ENCODE measurements around the gene PITX3.

The PITX3 gene

DNA sequence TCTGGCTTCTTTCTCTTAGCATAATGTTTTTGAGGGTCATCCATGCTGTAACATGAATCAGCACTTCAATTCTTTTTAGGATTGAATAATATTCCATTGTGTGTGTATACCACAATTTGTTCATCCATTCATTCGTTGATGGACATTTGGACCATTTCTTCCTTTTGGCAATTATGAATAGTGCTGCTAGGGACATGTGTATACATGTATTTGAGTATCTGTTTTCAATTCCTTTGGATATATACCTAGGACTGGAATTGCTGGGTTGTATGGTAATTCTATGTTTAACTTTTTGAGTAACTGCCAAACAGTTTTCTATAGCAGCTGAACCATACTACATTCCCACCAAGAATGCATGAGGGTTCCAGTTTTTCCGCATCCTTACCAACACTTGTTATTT, 43.2 kb upstream of the PITX3 start:
- no peak overlapping the region for H3K9ac ChIP-seq (ENCODE audit: insufficient read length, low read depth)
- peaks cover 11% of the 10 kb centered on the region for H3K36me3 ChIP-seq (ENCODE audit: insufficient read depth, insufficient read length, low read length)
- no peak for TF ChIP-seq SUZ12 (IDR thresholded peaks at IDR 0.05; ENCODE audit: extremely low read depth, insufficient read depth, insufficient read length)
- DNase-seq (ENCODE audit: low read depth, low spot score), result no peak
- H3K9me3 ChIP-seq (ENCODE audit: insufficient read depth, low read length), result no peaks in the 10 kb centered on the region
- no peaks in the 10 kb centered on the region for H3K27me3 ChIP-seq (ENCODE audit: insufficient read depth, insufficient read length)
- no peak overlapping the region for H3K4me3 ChIP-seq (ENCODE audit: insufficient read length, low read depth)
- no peaks in the 10 kb centered on the region for H3K4me1 ChIP-seq (ENCODE audit: insufficient read depth, insufficient read length)

DNA sequence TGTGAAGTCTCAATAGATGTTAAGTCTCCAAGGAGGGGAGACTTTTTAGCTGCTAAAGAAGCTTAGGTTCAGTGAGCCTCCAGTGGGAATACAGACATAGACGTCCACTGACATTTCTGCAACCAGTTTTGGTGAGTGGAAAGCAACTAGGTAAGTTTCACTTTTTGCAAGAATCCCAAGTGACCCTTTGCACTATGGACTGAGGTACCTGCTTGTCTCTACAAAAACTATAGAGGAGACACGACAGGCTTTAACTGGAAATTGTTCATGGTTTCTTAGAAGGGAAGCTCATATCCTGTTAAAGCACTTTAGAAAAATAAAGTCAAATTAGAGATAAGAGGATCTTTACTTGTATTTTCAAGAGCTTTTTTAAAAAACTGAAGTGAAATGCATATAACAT, 42.6 kb upstream of the PITX3 start:
- no peaks in the 10 kb centered on the region for H3K9me3 ChIP-seq (ENCODE audit: insufficient read depth, low read length)
- no peaks in the 10 kb centered on the region for H3K27me3 ChIP-seq (ENCODE audit: insufficient read depth, insufficient read length)
- H3K36me3 ChIP-seq (ENCODE audit: insufficient read depth, insufficient read length, low read length), result peaks cover 11% of the 10 kb centered on the region
- no peak overlapping the region for H3K4me3 ChIP-seq (ENCODE audit: insufficient read length, low read depth)
- H3K4me1 ChIP-seq (ENCODE audit: insufficient read depth, insufficient read length), result no peaks in the 10 kb centered on the region
- H3K9ac ChIP-seq (ENCODE audit: insufficient read length, low read depth), result no peak overlapping the region
- no peak for TF ChIP-seq ZNF274 (IDR thresholded peaks at IDR 0.05; ENCODE audit: low read depth, low read length)
- no peak for TF ChIP-seq YY1 (IDR thresholded peaks at IDR 0.05; ENCODE audit: insufficient read depth, insufficient read length)
- TF ChIP-seq SUZ12 (IDR thresholded peaks at IDR 0.05; ENCODE audit: extremely low read depth, insufficient read depth, insufficient read length), result no peak
- no peak for DNase-seq (ENCODE audit: low read depth, low spot score)

DNA sequence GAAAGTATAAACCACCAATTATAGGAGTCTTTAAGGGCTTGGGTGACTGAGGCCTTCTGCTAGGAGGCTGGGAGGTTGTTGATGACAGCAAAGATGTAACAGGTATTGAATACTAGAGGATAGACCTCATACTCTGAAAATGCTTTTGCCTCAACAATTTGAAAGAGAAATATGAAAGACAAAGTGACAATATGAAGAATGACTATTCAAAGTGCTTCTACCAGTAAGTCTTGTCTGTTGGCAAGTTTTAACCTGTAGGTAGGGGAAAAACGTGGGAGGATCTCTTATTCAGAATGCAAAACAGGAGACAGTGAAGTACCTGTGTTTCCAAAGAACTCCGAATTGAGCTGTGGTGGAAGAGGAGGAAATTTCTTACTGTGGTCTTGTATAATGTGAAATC, 42.2 kb upstream of the PITX3 start:
- no peak overlapping the region for H3K9ac ChIP-seq (ENCODE audit: insufficient read length, low read depth)
- H3K27me3 ChIP-seq (ENCODE audit: insufficient read depth, insufficient read length), result no peaks in the 10 kb centered on the region
- TF ChIP-seq ZNF274 (IDR thresholded peaks at IDR 0.05; ENCODE audit: low read depth, low read length) (no peak), YY1 (IDR thresholded peaks at IDR 0.05; ENCODE audit: insufficient read depth, insufficient read length) (no peak), SUZ12 (IDR thresholded peaks at IDR 0.05; ENCODE audit: extremely low read depth, insufficient read depth, insufficient read length) (no peak)
- H3K4me1 ChIP-seq (ENCODE audit: insufficient read depth, insufficient read length), result no peaks in the 10 kb centered on the region
- no peak for DNase-seq (ENCODE audit: low read depth, low spot score)
- H3K9me3 ChIP-seq (ENCODE audit: insufficient read depth, low read length), result no peaks in the 10 kb centered on the region
- H3K36me3 ChIP-seq (ENCODE audit: insufficient read depth, insufficient read length, low read length), result peaks cover 11% of the 10 kb centered on the region
- H3K4me3 ChIP-seq (ENCODE audit: insufficient read length, low read depth), result no peak overlapping the region

DNA sequence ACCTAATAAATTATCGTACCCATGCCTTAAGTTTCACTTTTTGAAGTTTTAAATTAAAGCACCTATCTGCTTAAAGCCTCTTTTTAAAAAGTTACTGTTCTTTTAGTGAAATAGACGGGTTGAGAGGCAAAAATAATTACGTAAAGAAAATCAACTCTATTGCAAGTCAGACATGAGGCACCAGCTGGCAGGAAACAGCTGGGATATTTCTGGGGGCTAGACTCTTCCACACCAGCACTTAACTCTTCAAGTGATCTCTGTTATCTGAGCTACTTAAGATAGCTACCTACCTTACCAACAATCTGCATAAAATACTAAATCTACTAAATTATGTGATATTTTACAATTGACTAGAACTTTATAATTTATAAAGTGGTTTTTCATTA, 39.8 kb upstream of the PITX3 start:
- no peaks in the 10 kb centered on the region for H3K27me3 ChIP-seq (ENCODE audit: insufficient read depth, insufficient read length)
- H3K4me1 ChIP-seq (ENCODE audit: insufficient read depth, insufficient read length), result no peaks in the 10 kb centered on the region
- no peak for DNase-seq (ENCODE audit: low read depth, low spot score)
- no peak overlapping the region for H3K4me3 ChIP-seq (ENCODE audit: insufficient read length, low read depth)
- H3K9me3 ChIP-seq (ENCODE audit: insufficient read depth, low read length), result no peaks in the 10 kb centered on the region
- H3K9ac ChIP-seq (ENCODE audit: insufficient read length, low read depth), result no peak overlapping the region
- TF ChIP-seq SUZ12 (IDR thresholded peaks at IDR 0.05; ENCODE audit: extremely low read depth, insufficient read depth, insufficient read length), result no peak
- no peak for TF ChIP-seq YY1 (IDR thresholded peaks at IDR 0.05; ENCODE audit: insufficient read depth, insufficient read length)
- no peak for TF ChIP-seq ZNF274 (IDR thresholded peaks at IDR 0.05; ENCODE audit: low read depth, low read length)
- H3K36me3 ChIP-seq (ENCODE audit: insufficient read depth, insufficient read length, low read length), result peaks cover 8% of the 10 kb centered on the region

DNA sequence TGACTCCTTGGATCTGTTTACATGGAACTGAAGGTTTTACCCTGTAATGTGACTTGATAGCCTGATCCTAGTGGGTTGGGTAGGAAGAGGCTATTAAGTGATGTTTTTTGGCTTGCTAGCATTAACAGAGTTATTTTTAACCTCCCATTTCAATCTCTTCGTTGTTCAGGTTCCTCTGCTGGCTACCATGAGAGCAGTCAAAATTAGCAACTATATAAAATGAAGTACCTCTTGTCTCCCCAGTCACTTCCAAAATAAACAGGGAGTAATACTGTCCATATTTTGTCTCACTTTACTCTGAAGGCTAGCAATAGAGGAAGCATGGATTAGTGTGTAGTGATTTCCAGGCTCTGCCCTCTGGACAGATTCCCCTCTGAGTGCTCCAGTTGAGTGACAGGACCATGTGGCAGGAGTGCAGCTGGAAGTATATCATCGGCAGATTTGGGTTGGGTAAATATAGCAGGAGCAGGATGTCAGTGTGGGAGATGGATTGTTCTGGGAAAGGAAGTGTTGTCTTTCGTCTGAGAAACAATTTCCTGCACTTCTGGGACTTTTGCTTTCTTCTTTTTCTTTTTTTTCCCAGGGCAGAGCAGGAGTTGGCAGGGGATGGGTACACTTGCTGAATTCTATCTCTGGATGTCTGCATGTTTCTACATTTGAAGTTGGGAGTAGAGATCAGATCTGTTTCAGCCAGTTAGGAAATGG, 39.2 kb upstream of the PITX3 start:
- TF ChIP-seq ZNF274 (IDR thresholded peaks at IDR 0.05; ENCODE audit: low read depth, low read length) (no peak), SUZ12 (IDR thresholded peaks at IDR 0.05; ENCODE audit: extremely low read depth, insufficient read depth, insufficient read length) (no peak), YY1 (IDR thresholded peaks at IDR 0.05; ENCODE audit: insufficient read depth, insufficient read length) (no peak)
- DNase-seq (ENCODE audit: low read depth, low spot score), result no peak
- Histone ChIP-seq H3K4me3 (ENCODE audit: insufficient read length, low read depth) (no peak overlapping the region), H3K9ac (ENCODE audit: insufficient read length, low read depth) (no peak overlapping the region), H3K4me1 (ENCODE audit: insufficient read depth, insufficient read length) (no peaks in the 10 kb centered on the region), H3K27me3 (ENCODE audit: insufficient read depth, insufficient read length) (no peaks in the 10 kb centered on the region), H3K36me3 (ENCODE audit: insufficient read depth, insufficient read length, low read length) (peaks cover 8% of the 10 kb centered on the region), H3K9me3 (ENCODE audit: insufficient read depth, low read length) (no peaks in the 10 kb centered on the region)

DNA sequence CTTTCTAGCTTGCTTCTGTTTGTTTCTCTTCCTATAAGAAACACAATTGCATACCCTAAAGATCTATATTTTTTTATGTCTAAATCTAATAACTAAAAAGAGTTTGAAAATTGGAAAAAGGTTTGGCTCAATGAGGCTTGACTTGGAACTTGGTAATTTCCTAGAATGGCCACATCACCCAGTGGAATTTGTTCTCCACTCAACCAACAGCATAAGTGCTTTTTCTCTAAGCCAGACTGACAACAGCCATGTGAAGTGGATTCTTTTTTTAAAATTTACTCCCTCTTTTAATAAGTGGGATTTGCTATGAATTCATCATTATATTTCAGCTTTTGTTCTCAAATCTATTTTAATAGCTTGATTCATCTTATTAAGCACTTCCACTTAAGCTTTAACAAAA, 37.8 kb upstream of the PITX3 start:
- TF ChIP-seq YY1 (IDR thresholded peaks at IDR 0.05; ENCODE audit: insufficient read depth, insufficient read length) (no peak), ZNF274 (IDR thresholded peaks at IDR 0.05; ENCODE audit: low read depth, low read length) (no peak), SUZ12 (IDR thresholded peaks at IDR 0.05; ENCODE audit: extremely low read depth, insufficient read depth, insufficient read length) (no peak)
- Histone ChIP-seq H3K4me3 (ENCODE audit: insufficient read length, low read depth) (no peak overlapping the region), H3K9me3 (ENCODE audit: insufficient read depth, low read length) (no peaks in the 10 kb centered on the region), H3K9ac (ENCODE audit: insufficient read length, low read depth) (no peak overlapping the region), H3K4me1 (ENCODE audit: insufficient read depth, insufficient read length) (no peaks in the 10 kb centered on the region), H3K36me3 (ENCODE audit: insufficient read depth, insufficient read length, low read length) (peaks cover 8% of the 10 kb centered on the region), H3K27me3 (ENCODE audit: insufficient read depth, insufficient read length) (no peaks in the 10 kb centered on the region)
- DNase-seq (ENCODE audit: low read depth, low spot score), result no peak

DNA sequence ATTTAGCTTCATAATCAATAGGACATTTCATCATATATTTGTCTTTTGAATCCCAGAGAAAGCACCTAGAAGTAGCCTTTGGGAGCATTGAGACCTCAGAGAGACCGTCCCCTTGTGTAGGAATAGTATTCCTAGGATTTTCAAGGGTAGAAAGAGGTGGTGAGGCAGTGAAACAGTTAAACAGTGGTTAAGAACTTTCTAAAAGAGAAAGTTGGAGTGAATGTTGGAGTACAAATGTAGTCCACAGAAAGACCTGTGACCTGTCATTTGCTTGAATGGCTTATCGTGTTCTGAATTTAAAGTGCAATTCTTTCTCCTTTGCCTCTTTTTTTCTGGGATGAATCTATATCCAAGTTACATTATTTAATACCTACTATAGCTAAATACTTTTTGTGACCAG, 34.0 kb upstream of the PITX3 start:
- Histone ChIP-seq H3K4me3 (ENCODE audit: insufficient read length, low read depth) (no peak overlapping the region), H3K4me1 (ENCODE audit: insufficient read depth, insufficient read length) (no peaks in the 10 kb centered on the region), H3K9ac (ENCODE audit: insufficient read length, low read depth) (no peak overlapping the region), H3K27me3 (ENCODE audit: insufficient read depth, insufficient read length) (no peaks in the 10 kb centered on the region), H3K9me3 (ENCODE audit: insufficient read depth, low read length) (no peaks in the 10 kb centered on the region), H3K36me3 (ENCODE audit: insufficient read depth, insufficient read length, low read length) (peaks cover 5% of the 10 kb centered on the region)
- TF ChIP-seq ZNF274 (IDR thresholded peaks at IDR 0.05; ENCODE audit: low read depth, low read length), result no peak
- no peak for TF ChIP-seq YY1 (IDR thresholded peaks at IDR 0.05; ENCODE audit: insufficient read depth, insufficient read length)
- no peak for TF ChIP-seq SUZ12 (IDR thresholded peaks at IDR 0.05; ENCODE audit: extremely low read depth, insufficient read depth, insufficient read length)
- DNase-seq (ENCODE audit: low read depth, low spot score), result no peak
